ENCODE measurements around the gene PARD3B. TPM values are rescaled to one million over a fixed set of nuclear protein-coding genes. Genes with fewer than 3 reads are reported as not detected.

The PARD3B gene
- total and polyA plus RNA-seq, 8 donors: 18.5 to 24.6 (median 21.1) TPM

DNA sequence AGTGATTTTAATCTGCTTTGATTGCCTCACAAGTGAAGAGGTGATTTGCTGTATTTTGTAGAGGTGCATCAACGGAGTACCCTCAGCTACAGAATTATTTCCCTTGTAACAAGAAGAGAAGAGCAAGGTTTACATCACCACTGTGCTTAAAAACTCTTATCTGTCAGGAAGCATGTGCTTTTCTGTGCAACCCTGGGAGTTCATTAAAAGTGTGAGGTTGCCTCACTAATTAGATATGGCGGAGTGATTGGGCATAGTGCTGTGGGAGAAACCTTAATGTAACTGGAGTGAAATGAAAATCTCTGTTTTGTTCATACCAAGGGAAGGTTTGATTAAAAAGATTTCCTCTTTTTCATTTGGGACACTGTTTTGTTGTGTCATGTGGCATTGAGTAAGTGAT lies 544.7 kb downstream of the PARD3B start:
- H3K9me3 ChIP-seq: no peaks in the 10 kb centered on the region
- TF ChIP-seq, protein P1, sequence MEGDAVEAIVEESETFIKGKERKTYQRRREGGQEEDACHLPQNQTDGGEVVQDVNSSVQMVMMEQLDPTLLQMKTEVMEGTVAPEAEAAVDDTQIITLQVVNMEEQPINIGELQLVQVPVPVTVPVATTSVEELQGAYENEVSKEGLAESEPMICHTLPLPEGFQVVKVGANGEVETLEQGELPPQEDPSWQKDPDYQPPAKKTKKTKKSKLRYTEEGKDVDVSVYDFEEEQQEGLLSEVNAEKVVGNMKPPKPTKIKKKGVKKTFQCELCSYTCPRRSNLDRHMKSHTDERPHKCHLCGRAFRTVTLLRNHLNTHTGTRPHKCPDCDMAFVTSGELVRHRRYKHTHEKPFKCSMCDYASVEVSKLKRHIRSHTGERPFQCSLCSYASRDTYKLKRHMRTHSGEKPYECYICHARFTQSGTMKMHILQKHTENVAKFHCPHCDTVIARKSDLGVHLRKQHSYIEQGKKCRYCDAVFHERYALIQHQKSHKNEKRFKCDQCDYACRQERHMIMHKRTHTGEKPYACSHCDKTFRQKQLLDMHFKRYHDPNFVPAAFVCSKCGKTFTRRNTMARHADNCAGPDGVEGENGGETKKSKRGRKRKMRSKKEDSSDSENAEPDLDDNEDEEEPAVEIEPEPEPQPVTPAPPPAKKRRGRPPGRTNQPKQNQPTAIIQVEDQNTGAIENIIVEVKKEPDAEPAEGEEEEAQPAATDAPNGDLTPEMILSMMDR (IDR thresholded peaks at IDR 0.05): no peak
- H3K27ac ChIP-seq: no peak overlapping the region
- intact Hi-C loops (cut with DNase I): no loop called here
- H3K4me3 ChIP-seq: no peak overlapping the region
- no peaks in the 10 kb centered on the region for H3K36me3 ChIP-seq
- ATAC-seq: no peak
- H3K27me3 ChIP-seq: no peaks in the 10 kb centered on the region
- no peaks in the 10 kb centered on the region for H3K4me1 ChIP-seq
- DNase-seq: no peak

DNA sequence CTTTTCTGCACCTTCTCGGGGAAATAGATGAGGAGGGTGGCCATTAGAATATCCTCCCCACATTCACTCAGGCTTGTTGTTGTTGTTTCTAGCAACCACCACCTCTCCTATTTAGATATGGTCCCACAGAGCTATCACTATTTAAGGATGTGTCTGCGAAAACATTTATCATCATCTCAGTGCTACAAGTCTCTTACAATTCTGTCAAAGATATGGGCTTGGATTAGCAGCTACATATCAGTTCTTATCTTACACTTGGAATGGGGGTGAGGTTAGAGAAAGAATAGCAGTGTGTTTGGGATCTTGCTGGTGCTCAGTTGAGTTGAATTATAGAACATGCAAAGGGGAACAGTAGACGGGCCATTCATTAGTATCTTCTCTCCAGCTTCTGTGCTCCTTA lies 546.1 kb downstream of the PARD3B start:
- no peaks in the 10 kb centered on the region for H3K27me3 ChIP-seq
- H3K27ac ChIP-seq: no peak overlapping the region
- no peaks in the 10 kb centered on the region for H3K4me1 ChIP-seq
- intact Hi-C loops (cut with DNase I): no loop called here
- H3K9me3 ChIP-seq: no peaks in the 10 kb centered on the region
- H3K36me3 ChIP-seq: no peaks in the 10 kb centered on the region
- H3K4me3 ChIP-seq: no peak overlapping the region
- TF ChIP-seq, protein P1 (IDR thresholded peaks at IDR 0.05): no peak
- DNase-seq (no peak), ATAC-seq (no peak)

DNA sequence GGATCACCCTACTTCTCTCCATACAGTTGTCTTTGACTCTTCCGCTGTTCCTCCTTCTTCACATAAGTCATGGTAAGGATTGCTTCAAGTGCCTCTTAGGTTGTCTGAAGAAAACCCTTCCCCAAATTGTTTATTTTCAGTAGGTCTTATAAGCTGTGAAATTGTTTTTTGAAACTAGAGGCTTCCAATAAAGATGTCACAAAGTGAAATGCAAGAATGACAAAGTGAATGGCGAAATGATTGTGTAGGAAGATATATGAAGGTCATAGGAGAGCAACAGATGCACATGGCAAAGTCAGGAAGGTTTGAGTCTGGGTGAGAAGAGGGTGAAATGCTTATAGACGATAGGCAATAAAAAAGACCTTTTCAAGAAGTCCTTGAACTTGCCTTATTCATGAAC lies 548.8 kb downstream of the PARD3B start:
- intact Hi-C loops (cut with DNase I): no loop called here
- DNase-seq (no peak), ATAC-seq (no peak)
- Histone ChIP-seq H3K27ac (no peak overlapping the region), H3K4me1 (no peaks in the 10 kb centered on the region), H3K9me3 (no peaks in the 10 kb centered on the region), H3K27me3 (no peaks in the 10 kb centered on the region), H3K4me3 (no peak overlapping the region), H3K36me3 (no peaks in the 10 kb centered on the region)
- TF ChIP-seq, protein P1 (IDR thresholded peaks at IDR 0.05): no peak

DNA sequence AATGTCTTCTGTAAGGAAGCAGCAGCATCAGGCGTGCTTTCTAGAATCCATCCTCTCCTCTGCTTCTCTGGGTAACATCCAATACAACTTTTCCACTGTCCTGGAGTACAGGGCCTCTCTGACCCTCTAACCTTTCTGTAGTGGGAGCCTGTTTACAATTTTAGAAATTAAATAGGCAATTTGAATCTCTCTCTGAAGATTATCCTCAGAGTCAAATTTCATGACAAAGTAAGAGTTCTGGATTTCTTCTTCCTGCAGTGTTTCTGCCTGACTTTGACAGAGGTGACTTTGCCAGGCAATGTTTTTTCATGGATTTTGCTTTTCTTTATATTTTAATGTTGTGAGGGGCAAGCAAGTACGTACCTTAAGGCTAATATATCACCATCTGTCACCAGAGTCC lies 558.4 kb downstream of the PARD3B start:
- H3K27ac ChIP-seq: no peak overlapping the region
- intact Hi-C loops (cut with DNase I): no loop called here
- H3K4me3 ChIP-seq: no peak overlapping the region
- no peaks in the 10 kb centered on the region for H3K4me1 ChIP-seq
- no peak for ATAC-seq
- H3K9me3 ChIP-seq: no peaks in the 10 kb centered on the region
- TF ChIP-seq, protein P1 (IDR thresholded peaks at IDR 0.05): no peak
- DNase-seq: no peak
- H3K27me3 ChIP-seq: no peaks in the 10 kb centered on the region
- H3K36me3 ChIP-seq: no peaks in the 10 kb centered on the region

DNA sequence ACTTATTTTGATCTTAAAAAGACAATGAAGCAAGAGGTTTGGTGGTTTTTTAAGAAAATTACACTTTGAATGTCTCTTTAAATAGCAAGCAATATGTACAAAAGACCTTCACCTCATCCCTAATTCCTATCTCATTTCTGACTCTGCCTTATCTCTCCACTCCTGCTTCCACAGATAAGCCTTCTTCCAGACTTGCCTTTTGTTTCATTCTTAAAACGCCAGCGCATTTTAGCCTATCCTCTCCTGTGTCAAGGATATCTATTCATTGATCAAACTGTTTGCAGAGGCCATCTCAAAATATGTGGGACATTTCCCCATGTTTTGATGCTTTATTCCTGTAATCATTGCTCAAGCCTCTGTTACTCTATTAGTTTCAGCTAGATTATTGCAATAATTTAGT lies 562.5 kb downstream of the PARD3B start:
- no peaks in the 10 kb centered on the region for H3K27me3 ChIP-seq
- H3K4me1 ChIP-seq: no peaks in the 10 kb centered on the region
- no peaks in the 10 kb centered on the region for H3K36me3 ChIP-seq
- intact Hi-C loops (cut with DNase I): no loop called here
- ATAC-seq: no peak
- no peak for DNase-seq
- H3K9me3 ChIP-seq: peaks cover 0 to 3% of the 10 kb centered on the region in 2 donors
- TF ChIP-seq, protein P1 (IDR thresholded peaks at IDR 0.05): no peak
- no peak overlapping the region for H3K27ac ChIP-seq
- H3K4me3 ChIP-seq: no peak overlapping the region
